ENCODE results near the gene RBP5.

DNA sequence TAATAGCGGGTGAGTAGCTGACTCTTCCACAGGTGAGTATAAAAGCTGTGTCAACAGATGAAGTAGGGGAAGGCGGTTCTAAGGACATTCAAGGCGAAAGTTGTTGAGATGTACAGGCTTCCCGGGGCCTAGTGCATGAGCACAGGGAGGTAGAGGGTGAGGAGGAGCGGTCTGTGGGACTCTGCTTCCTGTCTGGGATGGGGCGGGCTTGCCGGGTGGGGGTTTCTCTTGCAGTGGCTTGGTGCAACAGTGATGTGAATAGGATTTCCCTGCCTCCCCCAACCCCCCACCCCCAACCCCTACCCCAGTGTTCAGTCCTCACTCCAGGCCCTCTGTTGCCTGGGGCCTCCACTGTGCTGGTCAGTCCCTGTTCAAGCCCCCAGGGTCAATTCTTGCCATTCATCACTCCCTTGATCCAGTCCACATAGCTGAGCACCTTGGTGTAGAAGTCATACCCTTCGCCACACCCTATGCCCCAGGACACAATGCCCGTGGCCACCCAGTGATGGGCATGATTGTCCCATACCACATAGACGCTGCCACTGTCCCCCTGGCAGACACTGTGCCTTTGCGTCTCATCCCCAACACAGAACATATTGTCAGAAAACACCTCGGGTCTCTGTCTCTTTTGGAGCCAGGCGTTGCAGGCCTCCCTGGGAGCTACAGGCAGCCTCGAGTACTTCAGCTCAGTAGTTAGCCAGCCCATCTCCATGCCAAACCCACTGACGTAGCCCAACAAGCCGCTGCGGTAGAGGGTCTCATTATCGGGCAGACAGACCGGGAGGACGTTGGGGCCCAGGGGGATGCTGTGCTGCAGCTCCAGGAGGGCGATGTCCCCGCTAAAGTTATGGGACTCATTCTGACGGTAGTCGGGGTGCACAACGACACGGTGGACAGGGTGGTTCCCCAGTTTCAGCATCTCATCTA, 32.4 kb downstream of the RBP5 start:
- TF ChIP-seq, protein P1, sequence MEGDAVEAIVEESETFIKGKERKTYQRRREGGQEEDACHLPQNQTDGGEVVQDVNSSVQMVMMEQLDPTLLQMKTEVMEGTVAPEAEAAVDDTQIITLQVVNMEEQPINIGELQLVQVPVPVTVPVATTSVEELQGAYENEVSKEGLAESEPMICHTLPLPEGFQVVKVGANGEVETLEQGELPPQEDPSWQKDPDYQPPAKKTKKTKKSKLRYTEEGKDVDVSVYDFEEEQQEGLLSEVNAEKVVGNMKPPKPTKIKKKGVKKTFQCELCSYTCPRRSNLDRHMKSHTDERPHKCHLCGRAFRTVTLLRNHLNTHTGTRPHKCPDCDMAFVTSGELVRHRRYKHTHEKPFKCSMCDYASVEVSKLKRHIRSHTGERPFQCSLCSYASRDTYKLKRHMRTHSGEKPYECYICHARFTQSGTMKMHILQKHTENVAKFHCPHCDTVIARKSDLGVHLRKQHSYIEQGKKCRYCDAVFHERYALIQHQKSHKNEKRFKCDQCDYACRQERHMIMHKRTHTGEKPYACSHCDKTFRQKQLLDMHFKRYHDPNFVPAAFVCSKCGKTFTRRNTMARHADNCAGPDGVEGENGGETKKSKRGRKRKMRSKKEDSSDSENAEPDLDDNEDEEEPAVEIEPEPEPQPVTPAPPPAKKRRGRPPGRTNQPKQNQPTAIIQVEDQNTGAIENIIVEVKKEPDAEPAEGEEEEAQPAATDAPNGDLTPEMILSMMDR (IDR thresholded peaks at IDR 0.05) = no peak
- no peak for TF ChIP-seq POLR2A (IDR thresholded peaks at IDR 0.05)

Data from adrenal gland (tissue), 5 donors.